Activated CD4-positive, alpha-beta T cell treated with anti-CD3 and anti-CD28 coated beads, Interleukin-2, amount 50 U/mL, for 24 hours (primary cell): Measurements from ENCODE around the gene GALNT3.

ENCODE experiments used
- DNase-seq, 2 donors: peaks; one replicate each; pipeline ENCODE4 v3.0.0-alpha.2; 2020; ENCODE audit warnings: low read depth in 1 of 2, low spot score in 1 of 2

GALNT3 gene

GRCh38 chr2:165746501-165746900 is 47.5 kb downstream of the GALNT3 start:
- DNase-seq = no peak

GRCh38 chr2:165745916-165746315 is 48.1 kb downstream of the GALNT3 start:
- no peak for DNase-seq

- DNase-seq = no peak
Measured at GRCh38 chr2:165743442-165743841, 50.6 kb downstream of the GALNT3 start.

- DNase-seq = no peak
Measured at GRCh38 chr2:165725421-165725820, 68.6 kb downstream of the GALNT3 start.

GRCh38 chr2:165720511-165720910 is 73.5 kb downstream of the GALNT3 start:
- DNase-seq = no peak

- DNase-seq = no peak
Measured at GRCh38 chr2:165718610-165719210, 75.3 kb downstream of the GALNT3 start.

GRCh38 chr2:165716091-165716490 is 78.0 kb downstream of the GALNT3 start:
- no peak for DNase-seq

GRCh38 chr2:165706960-165707487 is 87.0 kb downstream of the GALNT3 start:
- no peak for DNase-seq

- DNase-seq = no peak
Measured at GRCh38 chr2:165701147-165701546, 92.9 kb downstream of the GALNT3 start.

- no peak for DNase-seq
Measured at GRCh38 chr2:165700531-165700930, 93.5 kb downstream of the GALNT3 start.

- DNase-seq = no peak
Measured at GRCh38 chr2:165699946-165700345, 94.1 kb downstream of the GALNT3 start.

- no peak for DNase-seq
Measured at GRCh38 chr2:165698444-165698884, 95.6 kb downstream of the GALNT3 start.

- DNase-seq = no peak
Measured at GRCh38 chr2:165697748-165698443, 96.2 kb downstream of the GALNT3 start.
